UCSD-AML1 (cell line): ENCODE results near the gene UQCC3.
"Not testable (repeated sequence)": the region's sequence is repeated elsewhere in the genome, so short reads cannot be mapped to it uniquely, and the experiment has no call there.

Experiments used
- DNase-seq: peaks from one replicate; lab custom pipeline; 2025; ENCODE audit not compliant: unreplicated experiment; lab: John Stamatoyannopoulos, UW

UQCC3 gene

GRCh38 chr11:62702246-62702645 is 30.8 kb downstream of the UQCC3 start:
- DNase-seq, result no peak

- not testable (repeated sequence) for DNase-seq
These were observed 32.4 kb downstream of the UQCC3 start for GRCh38 chr11:62703921-62704320.

- no peak for DNase-seq
These were observed 33.9 kb downstream of the UQCC3 start for GRCh38 chr11:62705413-62705812.

- DNase-seq, result peak; percentile 92
These were observed 34.7 kb downstream of the UQCC3 start for GRCh38 chr11:62705880-62706849.

GRCh38 chr11:62706850-62707247 is 35.4 kb downstream of the UQCC3 start:
- no peak for DNase-seq

GRCh38 chr11:62707277-62707861 is 35.9 kb downstream of the UQCC3 start, which contains the start of the genes BSCL2 and GNG3:
BSCL2 (minus strand) TSS chr11:62707424; CDS start chr11:62707195, 229 bp downstream.
GNG3 (plus strand) TSS chr11:62707676; CDS start chr11:62708296, 620 bp downstream.
- DNase-seq, result no peak

- DNase-seq, result no peak
These were observed 36.9 kb downstream of the UQCC3 start for GRCh38 chr11:62708392-62708791.

- DNase-seq, result no peak
These were observed 37.3 kb downstream of the UQCC3 start for GRCh38 chr11:62708793-62709192.

- no peak for DNase-seq
These were observed 38.0 kb downstream of the UQCC3 start for GRCh38 chr11:62709247-62710000.

GRCh38 chr11:62710001-62710345 is 38.5 kb downstream of the UQCC3 start:
- DNase-seq, result no peak

- DNase-seq, result no peak
These were observed 40.9 kb downstream of the UQCC3 start for GRCh38 chr11:62712276-62712812.

GRCh38 chr11:62712861-62713260 is 41.4 kb downstream of the UQCC3 start:
- DNase-seq, result no peak

GRCh38 chr11:62713343-62713742 is 41.9 kb downstream of the UQCC3 start:
- no peak for DNase-seq

GRCh38 chr11:62715150-62716130 is 44.0 kb downstream of the UQCC3 start:
- no peak for DNase-seq

- no peak for DNase-seq
These were observed 44.7 kb downstream of the UQCC3 start for GRCh38 chr11:62716206-62716605.

- DNase-seq, result no peak
These were observed 45.3 kb downstream of the UQCC3 start for GRCh38 chr11:62716816-62717215.

GRCh38 chr11:62719302-62719978 is 48.0 kb downstream of the UQCC3 start:
- DNase-seq, result no peak

- DNase-seq, result no peak
These were observed 50.5 kb downstream of the UQCC3 start for GRCh38 chr11:62721994-62722393.
